Stimulated activated CD8-positive, alpha-beta memory T cell treated with anti-CD3 and anti-CD28 coated beads, Interleukin-7, amount 100 ng/mL, for 24 hours (primary cell): Measurements from ENCODE around the gene SYTL4.

Experiments used
- DNase-seq: peaks from one replicate; pipeline ENCODE4 v3.0.0-alpha.2; 2020; ENCODE audit warnings: low read depth

Gene SYTL4

DNA sequence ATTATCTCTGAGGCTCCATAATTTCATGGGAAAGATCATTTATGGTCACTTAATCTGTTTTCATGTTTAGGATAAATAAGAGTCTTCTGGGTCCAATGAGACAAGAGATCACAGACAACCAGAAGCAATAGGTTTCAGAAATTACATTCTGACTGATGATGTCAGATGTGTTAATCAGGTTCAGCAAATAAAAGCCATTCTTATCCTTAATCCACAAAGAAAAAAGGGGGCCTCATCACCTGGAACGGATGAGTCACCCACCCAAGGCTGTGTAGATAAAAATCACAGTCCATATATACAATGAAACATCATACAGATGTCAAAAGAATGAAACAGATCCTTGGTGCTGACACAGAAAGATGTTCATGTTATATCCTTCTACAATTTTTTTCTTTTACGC is 36.6 kb downstream of the SYTL4 start:
- DNase-seq: no peak

- no peak for DNase-seq
Measured at GRCh38 chrX:100687546-100687945, 44.4 kb downstream of the SYTL4 start.

- DNase-seq: no peak
Measured at GRCh38 chrX:100687128-100687527, 44.8 kb downstream of the SYTL4 start.

DNA sequence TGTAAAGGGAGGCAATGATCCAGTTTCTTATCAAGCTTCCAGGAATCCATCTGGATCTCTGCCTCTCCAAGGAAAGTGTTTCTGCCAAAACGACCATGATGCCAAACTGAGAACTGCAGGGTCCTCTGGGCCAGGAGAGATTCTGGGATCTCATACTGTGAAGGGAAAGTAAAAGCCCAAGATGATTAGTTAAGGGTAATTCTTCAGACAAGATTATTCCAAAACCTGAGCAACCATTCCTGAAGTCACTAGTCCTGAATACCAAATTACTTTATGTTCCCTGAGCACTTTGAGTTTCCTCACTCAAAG is 46.0 kb downstream of the SYTL4 start:
- no peak for DNase-seq

DNA sequence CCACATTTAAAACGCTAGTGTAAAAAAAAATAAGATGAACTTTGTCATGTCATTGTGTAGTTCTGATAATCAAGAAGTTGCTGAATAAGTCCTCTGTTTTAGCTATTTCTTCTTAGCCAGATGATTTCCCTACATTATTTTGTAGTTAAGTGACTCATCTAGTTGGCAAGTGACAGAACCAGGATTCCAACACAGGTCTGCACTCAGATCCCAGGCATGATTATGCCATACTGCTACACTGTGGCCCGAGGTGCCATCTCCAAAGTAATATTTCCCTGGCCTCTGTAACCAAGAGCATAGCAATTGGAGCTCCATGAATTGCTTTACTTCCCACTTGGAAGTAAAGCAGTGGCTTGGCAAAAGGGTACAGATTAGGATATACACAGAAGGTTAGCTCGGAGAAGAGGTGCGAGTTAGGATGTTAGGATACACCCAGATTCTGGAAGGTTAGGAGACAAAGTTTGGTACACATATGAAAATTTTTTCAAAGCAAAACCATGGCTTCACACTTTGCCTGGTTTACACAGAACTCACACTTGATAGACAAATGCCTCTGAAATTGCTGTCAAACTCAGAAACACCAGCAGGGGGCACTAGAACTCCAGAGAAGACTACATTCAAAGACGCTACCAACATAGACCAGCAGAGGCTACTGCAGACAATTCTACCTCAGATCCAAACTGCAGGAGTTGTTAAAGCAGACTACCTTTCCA is 46.5 kb downstream of the SYTL4 start:
- DNase-seq: peak; percentile 15

- DNase-seq: no peak
Measured at GRCh38 chrX:100682939-100683338, 49.0 kb downstream of the SYTL4 start.

- DNase-seq: no peak
Measured at GRCh38 chrX:100681599-100681998, 50.3 kb downstream of the SYTL4 start.

DNA sequence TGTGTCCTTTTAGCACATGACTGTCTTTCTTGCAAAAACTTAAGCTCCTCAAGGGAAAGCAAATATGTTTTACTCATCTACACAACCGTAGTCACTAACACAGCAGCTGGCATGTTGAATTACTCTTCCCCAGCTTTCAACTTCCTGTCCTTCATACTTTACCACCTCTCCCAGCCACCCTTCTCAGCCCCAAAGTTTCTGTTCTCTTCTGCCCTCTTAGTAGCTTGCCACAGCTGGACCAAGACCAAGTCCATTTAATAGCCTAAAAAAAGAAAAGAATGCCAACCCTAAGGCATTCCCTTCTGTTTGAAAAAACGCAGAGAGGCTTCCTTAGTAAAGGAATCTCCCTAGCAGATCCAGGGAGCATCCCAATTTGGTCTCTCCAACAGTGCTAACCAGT is 51.2 kb downstream of the SYTL4 start:
- DNase-seq: no peak

DNA sequence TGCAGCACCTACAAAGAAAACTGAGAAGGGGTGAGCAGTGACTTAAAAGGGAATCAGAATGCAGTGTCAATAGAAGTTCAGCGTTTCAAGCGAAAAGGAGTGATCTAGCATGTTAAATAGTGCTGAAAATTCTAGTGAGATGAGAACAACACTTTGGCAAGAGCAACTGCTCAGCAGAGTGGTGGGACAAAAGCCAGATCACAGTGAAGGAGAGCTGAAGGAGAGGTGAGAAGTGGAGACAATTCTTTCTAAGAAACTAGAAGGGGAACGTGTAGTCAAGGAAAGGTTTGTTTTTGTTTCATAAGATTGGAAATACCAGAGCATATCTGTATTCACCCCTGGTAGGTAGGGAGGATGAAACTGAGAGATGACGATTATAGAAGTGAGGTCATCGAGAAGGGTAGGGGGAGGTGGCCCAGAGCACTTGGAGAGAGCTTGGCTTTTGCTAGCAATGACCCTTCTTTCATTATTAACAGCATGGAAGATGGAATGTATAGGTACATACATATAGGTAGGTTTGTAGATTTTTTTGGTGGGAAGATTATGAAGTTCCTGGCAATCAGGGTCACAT is 54.2 kb downstream of the SYTL4 start:
- no peak for DNase-seq

DNA sequence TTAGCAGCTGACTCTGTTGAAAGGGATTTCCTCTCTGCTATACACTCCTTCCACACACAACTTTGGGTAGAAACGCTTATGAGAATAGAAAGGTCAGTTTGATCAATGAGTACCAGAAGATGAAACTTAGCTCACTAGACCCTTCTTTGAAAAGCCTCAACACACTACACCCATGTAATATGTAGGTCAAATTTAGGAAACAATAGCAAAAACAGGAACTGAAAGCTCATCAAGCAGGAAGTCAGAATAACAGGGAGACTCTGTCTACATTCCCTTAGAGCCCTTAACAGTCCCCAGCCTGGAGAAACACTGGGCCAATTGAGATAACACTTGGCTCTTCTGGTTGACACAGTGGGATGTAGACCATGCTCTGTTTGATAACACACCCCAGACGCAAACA is 57.2 kb downstream of the SYTL4 start:
- DNase-seq: no peak

DNA sequence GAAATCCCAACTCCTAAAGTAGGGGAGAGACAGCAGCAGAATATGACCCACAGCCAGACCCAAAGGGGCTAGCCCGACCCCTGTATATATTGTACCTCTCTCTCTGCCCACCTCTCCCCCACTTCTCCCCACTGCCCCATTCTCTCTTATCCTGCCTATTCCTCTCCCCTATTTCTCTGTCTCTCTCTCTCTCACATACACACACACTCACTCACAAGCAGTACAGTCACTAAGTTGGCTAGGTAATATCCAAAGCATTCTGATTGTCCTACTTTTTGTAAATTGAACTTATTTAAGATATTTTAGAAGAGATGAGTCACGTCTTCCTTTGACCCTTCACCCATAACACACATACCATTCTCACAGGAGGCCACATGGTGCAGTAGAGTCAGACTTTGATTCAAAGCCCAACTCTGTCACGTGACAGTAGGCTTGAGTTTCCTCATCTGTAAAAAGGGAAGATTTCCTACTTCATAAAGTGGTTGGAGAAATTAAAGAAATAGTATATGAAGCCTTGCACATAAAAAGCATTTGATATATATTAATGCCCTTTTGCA is 58.4 kb downstream of the SYTL4 start:
- DNase-seq: no peak

DNA sequence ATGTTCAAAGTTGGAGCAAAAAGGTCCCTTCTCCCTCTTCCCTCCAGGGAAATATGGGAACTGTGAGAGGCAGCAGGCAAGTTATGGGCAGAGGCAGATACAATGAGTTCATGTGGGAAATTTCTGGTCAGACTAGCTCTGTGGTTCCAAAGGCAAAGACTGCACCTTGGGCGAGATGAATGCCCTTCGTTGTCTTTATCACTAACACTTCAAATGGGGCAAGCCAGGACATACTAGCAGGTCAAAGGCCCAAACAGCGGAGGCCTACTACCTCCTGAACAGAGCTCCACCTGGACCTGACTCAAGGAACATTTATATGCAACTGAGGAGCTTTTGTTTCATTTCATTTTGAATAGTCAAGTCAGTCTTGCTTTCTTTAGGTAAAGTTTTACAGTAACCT is 59.0 kb downstream of the SYTL4 start:
- no peak for DNase-seq

DNA sequence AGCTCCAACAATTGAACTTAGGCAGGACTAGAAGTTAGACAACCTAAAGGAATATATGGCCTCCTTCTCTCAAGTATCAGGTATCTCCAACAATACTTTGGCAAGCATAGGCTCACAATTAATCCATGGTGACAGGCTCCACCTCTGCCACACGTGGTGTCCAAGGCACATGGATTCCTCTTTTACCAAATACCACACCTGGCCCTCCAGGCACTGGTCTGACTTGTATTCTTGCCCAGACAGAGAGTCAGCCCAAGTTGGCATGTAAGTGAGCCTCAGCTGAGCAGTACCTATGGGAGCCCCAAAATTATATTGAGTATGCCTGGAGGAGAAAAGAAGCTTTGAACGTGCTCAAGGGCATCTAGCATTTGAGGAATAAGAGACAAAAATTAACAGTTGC is 68.3 kb downstream of the SYTL4 start:
- no peak for DNase-seq

DNA sequence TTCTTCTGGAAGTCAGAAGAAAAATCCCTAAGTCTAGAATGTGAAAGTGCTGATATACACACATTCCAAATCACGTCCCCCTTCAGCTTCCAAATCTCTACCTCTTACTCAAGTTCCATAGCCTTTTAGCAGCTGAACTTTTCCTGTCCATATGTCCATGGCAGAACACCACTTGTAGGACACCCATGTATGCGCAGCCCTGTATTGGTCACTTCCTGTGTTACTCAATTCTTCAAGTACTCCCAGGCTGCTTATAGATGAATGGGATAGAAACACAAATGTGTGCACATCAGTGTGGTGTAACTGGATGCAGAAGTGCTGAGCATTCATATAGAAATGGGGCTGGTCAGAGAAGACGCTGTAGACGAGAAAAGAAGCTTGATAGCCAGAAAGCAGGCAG is 69.1 kb downstream of the SYTL4 start:
- DNase-seq: no peak

DNA sequence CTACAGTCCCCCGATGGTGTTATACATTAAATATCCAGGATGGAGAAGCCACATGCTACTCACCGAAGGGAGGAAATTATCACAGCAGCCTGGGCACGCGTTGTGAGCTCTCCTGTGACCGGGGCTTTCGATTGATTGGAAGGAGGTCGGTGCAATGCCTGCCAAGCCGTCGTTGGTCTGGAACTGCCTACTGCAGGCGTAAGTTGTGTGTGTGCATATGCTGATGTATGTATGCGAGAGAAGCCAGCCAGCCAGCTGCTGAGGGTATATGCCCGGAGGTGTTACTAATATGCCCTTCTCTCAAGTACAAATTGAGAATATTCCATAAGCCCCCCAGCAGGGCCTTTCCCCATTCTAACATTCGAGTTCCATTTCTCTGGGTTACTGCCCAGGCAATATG is 69.8 kb downstream of the SYTL4 start:
- no peak for DNase-seq

GRCh38 chrX:100659431-100660137 is 72.3 kb downstream of the SYTL4 start:
- DNase-seq: no peak

GRCh38 chrX:100658941-100659381 is 73.0 kb downstream of the SYTL4 start:
- no peak for DNase-seq

- no peak for DNase-seq
Measured at GRCh38 chrX:100654261-100654660, 77.7 kb downstream of the SYTL4 start.

GRCh38 chrX:100652266-100652665 is 79.7 kb downstream of the SYTL4 start:
- no peak for DNase-seq

DNA sequence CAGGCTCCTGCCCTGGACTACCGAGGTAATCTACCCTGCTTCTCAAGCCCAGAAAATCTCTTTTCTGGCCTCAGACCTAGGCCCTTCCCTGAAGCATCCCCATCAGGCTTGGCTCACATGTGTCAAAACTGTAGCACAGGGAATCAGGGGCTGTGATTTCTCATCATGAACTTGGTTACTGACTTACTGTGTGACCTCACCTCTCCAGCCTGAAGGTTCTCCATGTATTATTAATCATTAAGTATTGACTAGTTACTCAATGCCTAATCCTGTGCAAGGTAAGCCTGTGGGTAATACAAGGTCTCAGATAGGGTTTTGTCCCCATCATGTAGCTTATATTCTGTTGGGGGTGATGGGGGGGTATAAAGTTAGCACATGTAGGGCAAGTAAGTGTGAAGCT is 81.1 kb downstream of the SYTL4 start:
- no peak for DNase-seq

GRCh38 chrX:100649550-100650356 is 82.2 kb downstream of the SYTL4 start:
- DNase-seq: no peak
